NCI-H1436 (cell line): ENCODE results near the gene GUK1.
"Not testable (repeated sequence)": the region's sequence is repeated elsewhere in the genome, so short reads cannot be mapped to it uniquely, and the experiment has no call there.

ENCODE experiments used
- DNase-seq: peaks from one replicate; lab custom pipeline; 2025; lab: John Stamatoyannopoulos, UW

GUK1 gene

GRCh38 chr1:228104526-228105269, 35.4 kb upstream of the GUK1 start:
- no peak for DNase-seq

GRCh38 chr1:228105270-228105995, 34.6 kb upstream of the GUK1 start:
- no peak for DNase-seq

- no peak for DNase-seq
Measured at GRCh38 chr1:228105996-228106799, 33.9 kb upstream of the GUK1 start.

GRCh38 chr1:228106800-228107054, 33.4 kb upstream of the GUK1 start:
- no peak for DNase-seq

- DNase-seq = no peak
Measured at GRCh38 chr1:228107636-228108035, 32.4 kb upstream of the GUK1 start.

GRCh38 chr1:228108055-228108690, 31.9 kb upstream of the GUK1 start:
- no peak for DNase-seq

GRCh38 chr1:228108742-228109072, 31.4 kb upstream of the GUK1 start:
- no peak for DNase-seq

- peak; percentile 98 for DNase-seq
Measured at GRCh38 chr1:228109073-228109961, 30.8 kb upstream of the GUK1 start, which contains the start of gene MRPL55. Gene MRPL55, minus strand, starts transcription at chr1:228109299. Its CDS starts 1,039 bp downstream, at chr1:228108260.

GRCh38 chr1:228109962-228110488, 30.1 kb upstream of the GUK1 start:
- DNase-seq = peak; percentile 68

GRCh38 chr1:228110556-228110955, 29.5 kb upstream of the GUK1 start:
- DNase-seq = no peak

GRCh38 chr1:228111315-228111714, 28.8 kb upstream of the GUK1 start:
- not testable (repeated sequence) for DNase-seq

GRCh38 chr1:228112167-228112566, 27.9 kb upstream of the GUK1 start:
- DNase-seq = no peak

GRCh38 chr1:228112617-228113016, 27.5 kb upstream of the GUK1 start:
- DNase-seq = no peak

GRCh38 chr1:228114827-228115226, 25.3 kb upstream of the GUK1 start:
- DNase-seq = no peak

GRCh38 chr1:228117335-228117734, 22.7 kb upstream of the GUK1 start:
- DNase-seq = no peak

GRCh38 chr1:228118040-228118439, 22.0 kb upstream of the GUK1 start:
- DNase-seq = no peak

- no peak for DNase-seq
Measured at GRCh38 chr1:228120351-228120750, 19.7 kb upstream of the GUK1 start.

GRCh38 chr1:228120857-228121489, 19.1 kb upstream of the GUK1 start:
- no peak for DNase-seq

- DNase-seq = no peak
Measured at GRCh38 chr1:228122921-228123441, 17.1 kb upstream of the GUK1 start.

- DNase-seq = no peak
Measured at GRCh38 chr1:228123505-228123904, 16.6 kb upstream of the GUK1 start.

GRCh38 chr1:228125185-228125584, 14.9 kb upstream of the GUK1 start:
- DNase-seq = no peak
